Heart left ventricle (tissue), 16 donors: ENCODE results near the gene ACVR1. TPM values are rescaled to one million over a fixed set of nuclear protein-coding genes. Genes with fewer than 3 reads are reported as not detected.
"Not testable (repeated sequence)": the region's sequence is repeated elsewhere in the genome, so short reads cannot be mapped to it uniquely, and the experiment has no call there.

Experiments
- ATAC-seq, 4 donors: fragments of 200-7000 bp; cut with Tn5 transposase; one replicate each; pipeline ENCODE4 v1.9.1; 2020 to 2022; ENCODE audit warnings: moderate library complexity in 4 of 4, mild to moderate bottlenecking in 3 of 4, moderate number of reproducible peaks in 1 of 4
- DNase-seq, 5 donors: peaks; one replicate each; pipeline ENCODE4 v3.0.0-alpha.2; 2020
- H3K27ac ChIP-seq, 12 donors: fragments of 200-600 bp; sonication (generic) in 4 of 12; one replicate each; pipeline versions ENCODE4 v1.5.0 to v1.8.0; 2016 to 2022; ENCODE audit warnings: mild to moderate bottlenecking in 2 of 12
- H3K27me3 ChIP-seq, 9 donors: fragments of 200-600 bp; sonication (generic) in 2 of 9; one replicate each; pipeline versions ENCODE4 v1.5.1 to v1.8.0; 2016 to 2022; ENCODE audit warnings: mild to moderate bottlenecking in 3 of 9
- H3K36me3 ChIP-seq, 9 donors: fragments of 200-600 bp; sonication (generic) in 2 of 9; one replicate each; pipeline versions ENCODE4 v1.5.0 to v1.8.0; 2018 to 2022; ENCODE audit warnings: mild to moderate bottlenecking in 2 of 9
- H3K4me1 ChIP-seq, 12 donors: fragments of 200-600 bp; sonication (generic) in 4 of 12; one replicate each; pipeline versions ENCODE4 v1.5.0 to v1.8.0; 2016 to 2022; ENCODE audit warnings: mild to moderate bottlenecking in 3 of 12
- H3K4me3 ChIP-seq, 12 donors: fragments of 200-600 bp; sonication (generic) in 4 of 12; one replicate each; pipeline versions ENCODE4 v1.5.0 to v1.8.0; 2017 to 2022; ENCODE audit warnings: mild to moderate bottlenecking in 9 of 12, moderate library complexity in 4 of 12
- H3K9me3 ChIP-seq, 12 donors: fragments of 200-600 bp; sonication (generic) in 4 of 12; one replicate each; pipeline versions ENCODE4 v1.5.0 to v1.8.0; 2016 to 2022; ENCODE audit warnings: mild to moderate bottlenecking in 1 of 12
- CTCF ChIP-seq, 12 donors: fragments of 200-600 bp; sonication (generic) in 4 of 12; IDR thresholded peaks; one replicate each; pipeline versions ENCODE4 v1.5.0 to v1.8.0; 2018 to 2022; ENCODE audit warnings: antibody characterized with exemption in 12 of 12, mild to moderate bottlenecking in 5 of 12
- POLR2A ChIP-seq, 2 donors: fragments of 450-650 bp; IDR thresholded peaks; one replicate each; pipeline ENCODE4 v1.6.1; 2017; ENCODE audit warnings: antibody characterized with exemption in 2 of 2, mild to moderate bottlenecking in 2 of 2, moderate library complexity in 2 of 2
- WGBS, 4 donors: extraction: QIAGEN DNeasy Blood & Tissue Kit in 2 of 4; methylation state at CpG; one replicate each; pipeline versions ENCODE4 v1.1.5 to v1.1.7; 2013 to 2018; 5-methylcytosine and 5-hydroxymethylcytosine counted together
- intact Hi-C, 10 donors: fragments of 100-400 bp; cut with DNase I; formaldehyde crosslinking; loops; one replicate each; pipeline versions ENCODE4 v1.11.1 to v1.14.2; 2022
- polyA plus RNA-seq, 2 donors: library from polyadenylated mRNA; stranded (reverse); fragments of 200-250 nt; gene quantifications; one replicate each; pipeline ENCODE4 v1.2.3, GENCODE V29; 2013
- total RNA-seq, 9 donors: library from RNA; depleted of rRNA in 2 of 9; stranded (reverse); fragments of >200 nt in 2 of 9; fragmentation: NEBNext Ultra II Directional in 3 of 9; extraction: Animal tissue kit (Norgen Biotek cat#: 25700) in 3 of 9; gene quantifications; one replicate each; pipeline versions ENCODE4 v1.1.0 to v1.2.4, GENCODE V29; 2016 to 2023
- donor health status: ischemic (EF 13 %, LVEDD 7.1; RV severe dilation, severe dysfunction).
- donor health status: healthy with polysubstance abuse.
- donor health status: DM: no; HTN: yes; CAD: no.
- donor health status: DM: no; HTN: no; CAD: no.
- donor health status: ischemic (EF 25% LVEDD 6.9; RV normal size, moderate dysfunction).
- donor health status: ischemic (EF 25% LVEDD 5.7; RV mildly dilated, moderate dysfunction).
- donor health status: healthy.
- donor health status: DM: yes; HTN: yes; CAD: no.
- donor health status: ischemic (EF 35%, LVEDD 5.7; RV mildly dilated, moderate dysfunction).
- donor health status: nonischemic (EF 11% LVEDD 7.7; RV severe dilation, severe dysfunction).
- donor health status: DM: yes; HTN: yes; CAD: no.
- donor health status: PGD.
- donor health status: ischemic (EF 29% LVEDD 5.4; RV normal size, mild dysfunction).
- donor health status: nonischemic (EF 23%, LVEDD 6.1; RV moderate dilation, normal function).

ACVR1 gene
- total and polyA plus RNA-seq, 11 donors = 5.6 to 37.6 (median 23.9) TPM

- no peak for TF ChIP-seq CTCF (IDR thresholded peaks at IDR 0.05)
- TF ChIP-seq POLR2A (IDR thresholded peaks at IDR 0.05) = no peak
- H3K27ac ChIP-seq = no peak overlapping the region
- H3K36me3 ChIP-seq = peaks cover 0 to 87% (median 42%) of the 10 kb centered on the region in 9 donors
- H3K4me3 ChIP-seq = no peak overlapping the region
- ATAC-seq (no peak), DNase-seq (no peak)
- H3K4me1 ChIP-seq = no peaks in the 10 kb centered on the region
- WGBS, 4 donors = 91 to 99% (median 94%) methylated on average over 1 of the region's 1 CpG
- no peaks in the 10 kb centered on the region for H3K27me3 ChIP-seq
- H3K9me3 ChIP-seq = peaks cover 0 to 44% (median 14%) of the 10 kb centered on the region in 12 donors
- intact Hi-C loops = no loop called here
These were observed 118.6 kb downstream of the ACVR1 start for GRCh38 chr2:157757500-157757899.

GRCh38 chr2:157756447-157756846 lies 119.7 kb downstream of the ACVR1 start:
- DNase-seq, H3K4me3 ChIP-seq, H3K4me1 ChIP-seq, H3K27ac ChIP-seq, intact Hi-C loops, ATAC-seq, H3K27me3 ChIP-seq: not testable (repeated sequence)
- WGBS, 4 donors = 97 to 99% (median 98%) methylated on average over 5 of the region's 5 CpGs
- peaks cover 0 to 85% (median 39%) of the 10 kb centered on the region in 9 donors for H3K36me3 ChIP-seq
- H3K9me3 ChIP-seq = peaks cover 0 to 44% (median 14%) of the 10 kb centered on the region in 12 donors

GRCh38 chr2:157751462-157752058 lies 124.6 kb downstream of the ACVR1 start:
- DNase-seq = peak in 1 of 5 donors; percentile 44
- no peak for TF ChIP-seq POLR2A (IDR thresholded peaks at IDR 0.05)
- no peak for TF ChIP-seq CTCF (IDR thresholded peaks at IDR 0.05)
- Histone ChIP-seq H3K4me3 (no peak overlapping the region), H3K9me3 (peaks cover 0 to 17% (median 8%) of the 10 kb centered on the region in 12 donors), H3K27ac (no peak overlapping the region), H3K36me3 (peaks cover 0 to 60% (median 22%) of the 10 kb centered on the region in 9 donors), H3K4me1 (peaks cover 0 to 20% (median 5%) of the 10 kb centered on the region in 12 donors), H3K27me3 (no peaks in the 10 kb centered on the region)
- WGBS, 4 donors = 80 to 88% (median 83%) methylated on average over 6 of the region's 6 CpGs
- peak; percentile 34 to 55 (median 42) for ATAC-seq
- intact Hi-C loops = no loop called here

- intact Hi-C loops = no loop called here
- DNase-seq (no peak), ATAC-seq (peak in 1 of 4 donors; percentile 41)
- TF ChIP-seq POLR2A (IDR thresholded peaks at IDR 0.05) = no peak
- no peak for TF ChIP-seq CTCF (IDR thresholded peaks at IDR 0.05)
- peaks cover 0 to 34% (median 5%) of the 10 kb centered on the region in 12 donors for H3K4me1 ChIP-seq
- WGBS, 4 donors = 95 to 99% (median 98%) methylated on average over 5 to 6 of the region's 6 CpGs
- H3K27ac ChIP-seq = no peak overlapping the region
- no peaks in the 10 kb centered on the region for H3K9me3 ChIP-seq
- peaks cover 0 to 52% (median 17%) of the 10 kb centered on the region in 9 donors for H3K36me3 ChIP-seq
- H3K4me3 ChIP-seq = no peak overlapping the region
- H3K27me3 ChIP-seq = no peaks in the 10 kb centered on the region
These were observed 126.4 kb downstream of the ACVR1 start for GRCh38 chr2:157749684-157750083.
